Mesothelial cell of epicardium (in vitro differentiated cells): Measurements from ENCODE around the gene OBSCN. TPM values are rescaled to one million over a fixed set of nuclear protein-coding genes. Genes with fewer than 3 reads are reported as not detected.

Source experiments
- DNase-seq, 2 experiments: peaks; one replicate each; pipeline ENCODE4 v3.0.0; 2021; ENCODE audit warnings: low spot score in 2 of 2; ENCODE audit not compliant: unreplicated experiment in 2 of 2
- H3K27ac Mint-ChIP-seq: 2 replicates; pipeline ENCODE4 v1.8.0; 2021; ENCODE audit warnings: mixed read lengths
- H3K27me3 Mint-ChIP-seq: 2 replicates; pipeline ENCODE4 v1.8.0; 2021; ENCODE audit warnings: low read depth, mixed read lengths
- H3K36me3 Mint-ChIP-seq: 2 replicates; pipeline ENCODE4 v1.8.0; 2021; ENCODE audit warnings: mixed read lengths
- H3K4me1 Mint-ChIP-seq: 2 replicates; pipeline ENCODE4 v1.8.0; 2021; ENCODE audit warnings: mixed read lengths
- H3K4me3 Mint-ChIP-seq: 2 replicates; pipeline ENCODE4 v1.8.0; 2021; ENCODE audit warnings: mild to moderate bottlenecking, moderate library complexity, mixed read lengths
- H3K9me3 Mint-ChIP-seq: 2 replicates; pipeline ENCODE4 v1.8.0; 2021; ENCODE audit warnings: mixed read lengths
- total RNA-seq: library from RNA; stranded (reverse); gene quantifications from 3 replicates; pipeline ENCODE4 v1.2.1, GENCODE V29; 2021
- TF ChIP-seq, protein P1 (sequence below): fragments of 200-600 bp; sonication (generic); IDR thresholded peaks from one replicate; pipeline ENCODE4 v1.5.0; 2021; ENCODE audit warnings: antibody characterized with exemption; ENCODE audit not compliant: unreplicated experiment

Gene OBSCN
- total RNA-seq, 1 donor from 2014 or later, result 113 TPM

- TF ChIP-seq, protein P1, sequence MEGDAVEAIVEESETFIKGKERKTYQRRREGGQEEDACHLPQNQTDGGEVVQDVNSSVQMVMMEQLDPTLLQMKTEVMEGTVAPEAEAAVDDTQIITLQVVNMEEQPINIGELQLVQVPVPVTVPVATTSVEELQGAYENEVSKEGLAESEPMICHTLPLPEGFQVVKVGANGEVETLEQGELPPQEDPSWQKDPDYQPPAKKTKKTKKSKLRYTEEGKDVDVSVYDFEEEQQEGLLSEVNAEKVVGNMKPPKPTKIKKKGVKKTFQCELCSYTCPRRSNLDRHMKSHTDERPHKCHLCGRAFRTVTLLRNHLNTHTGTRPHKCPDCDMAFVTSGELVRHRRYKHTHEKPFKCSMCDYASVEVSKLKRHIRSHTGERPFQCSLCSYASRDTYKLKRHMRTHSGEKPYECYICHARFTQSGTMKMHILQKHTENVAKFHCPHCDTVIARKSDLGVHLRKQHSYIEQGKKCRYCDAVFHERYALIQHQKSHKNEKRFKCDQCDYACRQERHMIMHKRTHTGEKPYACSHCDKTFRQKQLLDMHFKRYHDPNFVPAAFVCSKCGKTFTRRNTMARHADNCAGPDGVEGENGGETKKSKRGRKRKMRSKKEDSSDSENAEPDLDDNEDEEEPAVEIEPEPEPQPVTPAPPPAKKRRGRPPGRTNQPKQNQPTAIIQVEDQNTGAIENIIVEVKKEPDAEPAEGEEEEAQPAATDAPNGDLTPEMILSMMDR, result no peak
- Mint-ChIP-seq H3K36me3 (peaks cover 82% of the 10 kb centered on the region), H3K4me1 (no peaks in the 10 kb centered on the region), H3K4me3 (no peak overlapping the region), H3K27me3 (no peaks in the 10 kb centered on the region), H3K27ac (no peak overlapping the region), H3K9me3 (peaks cover 46% of the 10 kb centered on the region)
- no peak for DNase-seq
Observed at GRCh38 chr1:228297242-228297641, 89.4 kb downstream of the OBSCN start.

DNA sequence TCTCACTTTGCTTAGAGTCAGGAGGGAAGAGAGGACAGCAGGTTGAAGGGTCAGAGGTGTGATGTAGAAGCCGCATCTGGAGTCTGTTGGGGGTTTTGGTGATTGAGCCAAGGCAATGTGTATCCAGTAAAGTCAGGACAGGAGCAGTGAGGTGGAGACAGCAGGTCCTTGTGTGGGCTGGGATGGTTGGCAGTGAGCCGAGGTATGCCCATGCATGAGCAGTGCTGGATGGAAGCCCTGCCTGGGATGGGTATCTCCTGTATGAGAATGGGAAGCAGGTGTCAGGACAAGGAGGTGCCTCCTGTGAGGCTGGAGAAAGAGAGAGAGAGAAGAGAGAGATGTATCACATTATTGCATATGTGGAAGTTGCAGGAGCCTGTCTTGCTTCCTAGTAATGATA, 90.0 kb downstream of the OBSCN start:
- H3K4me3 Mint-ChIP-seq, result no peak overlapping the region
- no peak overlapping the region for H3K27ac Mint-ChIP-seq
- H3K4me1 Mint-ChIP-seq, result no peaks in the 10 kb centered on the region
- TF ChIP-seq, protein P1, result no peak
- no peaks in the 10 kb centered on the region for H3K27me3 Mint-ChIP-seq
- no peak for DNase-seq
- peaks cover 52% of the 10 kb centered on the region for H3K9me3 Mint-ChIP-seq
- H3K36me3 Mint-ChIP-seq, result peaks cover 85% of the 10 kb centered on the region

DNA sequence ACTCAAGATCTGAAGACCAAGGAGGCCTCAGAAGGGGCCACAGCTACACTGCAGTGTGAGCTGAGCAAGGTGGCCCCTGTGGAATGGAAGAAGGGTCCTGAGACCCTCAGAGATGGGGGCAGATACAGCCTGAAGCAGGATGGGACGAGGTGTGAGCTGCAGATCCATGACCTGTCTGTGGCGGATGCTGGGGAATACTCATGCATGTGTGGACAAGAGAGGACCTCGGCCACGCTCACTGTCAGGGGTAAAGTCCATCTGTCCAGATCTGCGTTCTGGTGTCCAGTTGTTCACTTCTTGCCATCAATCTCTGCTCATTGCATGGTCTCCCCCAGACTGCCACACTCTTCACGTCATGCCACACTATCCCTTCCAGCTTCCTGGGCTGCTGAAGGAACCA, 90.6 kb downstream of the OBSCN start:
- Mint-ChIP-seq H3K27me3 (no peaks in the 10 kb centered on the region), H3K4me1 (no peaks in the 10 kb centered on the region), H3K36me3 (peaks cover 88% of the 10 kb centered on the region), H3K27ac (no peak overlapping the region), H3K9me3 (peaks cover 56% of the 10 kb centered on the region), H3K4me3 (no peak overlapping the region)
- TF ChIP-seq, protein P1, result no peak
- no peak for DNase-seq

GRCh38 chr1:228299211-228299610, 91.4 kb downstream of the OBSCN start:
- H3K27me3 Mint-ChIP-seq, result no peaks in the 10 kb centered on the region
- no peak overlapping the region for H3K27ac Mint-ChIP-seq
- peaks cover 87% of the 10 kb centered on the region for H3K36me3 Mint-ChIP-seq
- no peak overlapping the region for H3K4me3 Mint-ChIP-seq
- H3K9me3 Mint-ChIP-seq, result peaks cover 56% of the 10 kb centered on the region
- H3K4me1 Mint-ChIP-seq, result no peaks in the 10 kb centered on the region
- TF ChIP-seq, protein P1, result no peak
- DNase-seq, result no peak

- Mint-ChIP-seq H3K4me3 (no peak overlapping the region), H3K27me3 (no peaks in the 10 kb centered on the region), H3K9me3 (peaks cover 56% of the 10 kb centered on the region), H3K27ac (no peak overlapping the region), H3K36me3 (peaks cover 88% of the 10 kb centered on the region), H3K4me1 (no peaks in the 10 kb centered on the region)
- TF ChIP-seq, protein P1, result no peak
- no peak for DNase-seq
Observed at GRCh38 chr1:228299901-228300300, 92.1 kb downstream of the OBSCN start.

GRCh38 chr1:228302086-228302485, 94.2 kb downstream of the OBSCN start:
- TF ChIP-seq, protein P1, result no peak
- peaks cover 80% of the 10 kb centered on the region for H3K36me3 Mint-ChIP-seq
- H3K27ac Mint-ChIP-seq, result no peak overlapping the region
- H3K9me3 Mint-ChIP-seq, result peaks cover 51% of the 10 kb centered on the region
- H3K4me3 Mint-ChIP-seq, result no peak overlapping the region
- H3K4me1 Mint-ChIP-seq, result no peaks in the 10 kb centered on the region
- no peaks in the 10 kb centered on the region for H3K27me3 Mint-ChIP-seq
- no peak for DNase-seq
